GM12891 (cell line): ENCODE data around the gene KCNAB1.

Source experiments
- PAX5 ChIP-seq: IDR thresholded peaks from 2 replicates; pipeline ENCODE4 v1.6.1; 2011; ENCODE audit warnings: low read length, moderate library complexity, mild to moderate bottlenecking; ENCODE audit not compliant: insufficient read depth, severe bottlenecking
- POLR2A ChIP-seq: IDR thresholded peaks from 2 replicates; pipeline ENCODE4 v1.6.1; 2011; ENCODE audit warnings: low read depth, low read length, control low read depth
- POLR2AphosphoS5 ChIP-seq: IDR thresholded peaks from 2 replicates; pipeline ENCODE4 v1.6.1; 2011; ENCODE audit warnings: low read depth, low read length, control low read depth
- POU2F2 ChIP-seq: IDR thresholded peaks from 2 replicates; pipeline ENCODE4 v1.6.1; 2011; ENCODE audit warnings: low read depth, mild to moderate bottlenecking, control low read depth, low read length, moderate library complexity
- SPI1 ChIP-seq: IDR thresholded peaks from 2 replicates; pipeline ENCODE4 v1.6.1; 2011; ENCODE audit warnings: low read depth, low read length, control low read depth
- TAF1 ChIP-seq: IDR thresholded peaks from 2 replicates; pipeline ENCODE4 v1.6.1; 2011; ENCODE audit warnings: low read depth, low read length, control low read depth

- TF ChIP-seq TAF1 (no peak), POLR2AphosphoS5 (no peak), POLR2A (no peak), SPI1 (no peak), POU2F2 (no peak), PAX5 (no peak)
These were observed 178.6 kb downstream of the KCNAB1 start for GRCh38 chr3:156298938-156299337.
